Measurements from ENCODE around the gene C1RL. TPM values are rescaled to one million over a fixed set of nuclear protein-coding genes. Genes with fewer than 3 reads are reported as not detected.

C1RL gene
- total and polyA plus RNA-seq, 4 experiments from 2014 or later: 4.9 to 33.6 (median 20.1) TPM

DNA sequence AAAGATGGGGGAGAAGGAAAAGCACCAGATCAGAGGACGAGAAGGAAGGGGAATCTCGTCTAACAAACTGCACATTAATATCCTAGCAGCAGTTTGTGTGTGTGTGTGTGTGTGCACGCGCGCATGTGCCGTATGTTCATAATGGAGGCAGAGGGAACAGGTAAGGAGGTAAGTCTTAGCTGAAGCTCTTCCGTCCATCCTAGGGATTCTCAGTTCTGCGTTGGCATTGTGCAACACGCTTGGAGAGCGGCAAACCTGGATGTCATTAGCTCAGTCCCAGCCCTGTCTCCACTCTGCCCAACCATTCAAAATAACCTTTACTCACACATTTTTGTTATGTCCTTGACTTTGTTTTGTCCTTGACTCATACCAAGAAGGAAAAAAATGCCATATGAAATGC, 15.1 kb downstream of the C1RL start:
- no peaks in the 10 kb centered on the region for H3K27me3 ChIP-seq (ENCODE audit: insufficient read depth, low read length)
- Mint-ChIP-seq H3K36me3 (peaks cover 4 to 9% of the 10 kb centered on the region in 2 donors), H3K9me3 (peaks cover 0 to 1% (median 0%) of the 10 kb centered on the region in 8 donors), H3K27me3 (no peaks in the 10 kb centered on the region), H3K4me1 (peaks cover 6 to 12% (median 8%) of the 10 kb centered on the region in 4 donors), H3K27ac (peak overlapping the region in 2 of 7 donors; percentile 61 to 65), H3K4me3 (no peak overlapping the region)
- DNase-seq: no peak
- peaks cover 15% of the 10 kb centered on the region for H3K4me1 ChIP-seq (ENCODE audit: insufficient read depth, low read length)
- intact Hi-C loops (cut with micrococcal nuclease): loop anchor here (5.0 kb wide), 1 partner anchor 77 kb away; the partner anchor contains the start of gene LPCAT3
- no peak overlapping the region for H3K27ac ChIP-seq (ENCODE audit: low read depth, low read length)
- H3K9me3 ChIP-seq (ENCODE audit: control insufficient read depth in 1 of 2, low read length in 2 of 2): no peaks in the 10 kb centered on the region
- H3K4me3 ChIP-seq (ENCODE audit: low read length in 2 of 2): no peak overlapping the region
- ChIA-PET POLR2A (ENCODE audit: partially characterized antibody) (interaction anchor here (0.8 to 2.3 kb wide), 5 partner anchors 9 to 221 kb away, joined by 3 to 7 read pairs (median 3); partner anchors contain the start of genes C12orf57, RNU7-1 and SPSB2), CTCF (ENCODE audit: partially characterized antibody) (interaction anchor here (1.0 to 2.7 kb wide), 8 partner anchors 14 to 225 kb away, joined by 3 to 26 read pairs (median 8); partner anchors contain the start of genes C1RL and TPI1)
- H3K36me3 ChIP-seq (ENCODE audit: insufficient read depth, low read length): no peaks in the 10 kb centered on the region

DNA sequence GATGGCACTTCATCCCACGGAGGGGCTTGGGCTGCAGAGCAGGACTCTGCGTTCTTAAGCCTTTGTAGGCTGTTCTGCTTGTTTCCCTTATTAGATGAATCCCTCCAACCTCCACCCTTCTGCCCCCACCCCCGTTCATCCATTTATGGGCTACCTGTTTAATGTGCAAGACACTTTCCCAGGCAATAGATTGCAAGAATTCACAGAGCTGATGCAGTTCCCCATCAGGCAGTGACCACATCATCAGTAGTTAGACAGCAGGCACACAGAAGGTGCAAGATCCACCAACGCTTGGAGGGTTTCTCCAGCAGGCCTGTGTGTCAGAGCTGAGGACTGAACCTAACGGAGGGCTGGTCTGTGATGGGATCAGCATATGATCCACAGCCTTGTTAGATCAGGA, 15.5 kb downstream of the C1RL start:
- no peaks in the 10 kb centered on the region for H3K27me3 Mint-ChIP-seq
- Histone ChIP-seq H3K9me3 (ENCODE audit: control insufficient read depth in 1 of 2, low read length in 2 of 2) (no peaks in the 10 kb centered on the region), H3K36me3 (ENCODE audit: insufficient read depth, low read length) (no peaks in the 10 kb centered on the region), H3K4me3 (ENCODE audit: low read length in 2 of 2) (no peak overlapping the region), H3K27ac (ENCODE audit: low read depth, low read length) (no peak overlapping the region), H3K4me1 (ENCODE audit: insufficient read depth, low read length) (peaks cover 15% of the 10 kb centered on the region), H3K27me3 (ENCODE audit: insufficient read depth, low read length) (no peaks in the 10 kb centered on the region)
- H3K9me3 Mint-ChIP-seq: peaks cover 0 to 1% (median 0%) of the 10 kb centered on the region in 8 donors
- H3K4me1 Mint-ChIP-seq: peaks cover 6 to 12% (median 8%) of the 10 kb centered on the region in 4 donors
- H3K36me3 Mint-ChIP-seq: peaks cover 3 to 6% of the 10 kb centered on the region in 2 donors
- CTCF ChIA-PET (ENCODE audit: partially characterized antibody): interaction anchor here (1.0 to 2.7 kb wide), 9 partner anchors 12 to 224 kb away, joined by 3 to 26 read pairs (median 6); partner anchors contain the start of genes C1RL and TPI1
- POLR2A ChIA-PET (ENCODE audit: partially characterized antibody): interaction anchor here (0.8 to 2.3 kb wide), 5 partner anchors 9 to 220 kb away, joined by 3 to 7 read pairs (median 3); partner anchors contain the start of genes C12orf57, RNU7-1 and SPSB2
- peak overlapping the region in 1 of 7 donors; percentile 65 for H3K27ac Mint-ChIP-seq
- intact Hi-C loops (cut with micrococcal nuclease): loop anchor here (5.0 kb wide), 1 partner anchor 76 kb away; the partner anchor contains the start of gene LPCAT3
- no peak overlapping the region for H3K4me3 Mint-ChIP-seq
- no peak for DNase-seq

DNA sequence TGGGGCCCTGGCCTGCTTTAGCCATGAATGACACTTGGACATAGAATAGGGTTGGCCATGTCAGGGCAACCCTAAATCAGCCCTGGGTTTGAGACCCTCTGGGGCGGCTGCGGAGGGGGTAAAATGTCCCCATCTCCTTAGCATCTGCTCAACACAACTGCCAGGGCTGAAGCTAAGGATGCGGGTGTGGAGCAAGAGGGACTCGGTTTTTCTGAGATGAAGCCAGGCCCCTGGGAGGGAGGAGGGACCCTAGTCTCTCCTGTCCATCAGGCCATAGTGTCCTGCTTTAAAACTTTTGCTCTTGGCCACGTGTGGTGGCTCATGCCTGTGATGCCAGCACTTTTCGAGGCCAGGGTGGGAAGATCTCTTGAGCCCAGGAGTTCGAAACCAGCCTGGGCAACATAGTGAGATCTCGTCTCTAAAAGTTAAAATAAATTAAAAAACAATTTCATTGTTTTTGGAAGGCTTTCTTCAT, 16.0 kb downstream of the C1RL start:
- intact Hi-C loops (cut with micrococcal nuclease): loop anchor here (1.0 to 5.0 kb wide), 4 partner anchors 76 to 224 kb away; partner anchors contain the start of genes C12orf57 and LPCAT3
- Histone ChIP-seq H3K27me3 (ENCODE audit: insufficient read depth, low read length) (no peaks in the 10 kb centered on the region), H3K9me3 (ENCODE audit: control insufficient read depth in 1 of 2, low read length in 2 of 2) (no peaks in the 10 kb centered on the region), H3K4me3 (ENCODE audit: low read length in 2 of 2) (no peak overlapping the region), H3K36me3 (ENCODE audit: insufficient read depth, low read length) (no peaks in the 10 kb centered on the region), H3K4me1 (ENCODE audit: insufficient read depth, low read length) (peaks cover 15% of the 10 kb centered on the region), H3K27ac (ENCODE audit: low read depth, low read length) (no peak overlapping the region)
- Mint-ChIP-seq H3K27me3 (no peaks in the 10 kb centered on the region), H3K27ac (peak overlapping the region in 1 of 7 donors; percentile 57), H3K36me3 (peaks cover 0 to 3% of the 10 kb centered on the region in 2 donors), H3K4me3 (peak overlapping the region in 2 of 8 donors; percentile 38 to 43), H3K9me3 (peaks cover 0 to 1% (median 0%) of the 10 kb centered on the region in 8 donors), H3K4me1 (peaks cover 6 to 12% (median 8%) of the 10 kb centered on the region in 4 donors)
- POLR2A ChIA-PET (ENCODE audit: partially characterized antibody): interaction anchor here (1.0 to 2.3 kb wide), 3 partner anchors 15 to 220 kb away, joined by 3 to 7 read pairs (median 6); partner anchors contain the start of genes C12orf57, RNU7-1 and SPSB2
- DNase-seq: no peak
- CTCF ChIA-PET (ENCODE audit: partially characterized antibody): interaction anchor here (0.8 to 2.7 kb wide), 12 partner anchors 10 to 224 kb away, joined by 3 to 26 read pairs (median 3); partner anchors contain the start of genes C1RL, RNU7-1 and TPI1

DNA sequence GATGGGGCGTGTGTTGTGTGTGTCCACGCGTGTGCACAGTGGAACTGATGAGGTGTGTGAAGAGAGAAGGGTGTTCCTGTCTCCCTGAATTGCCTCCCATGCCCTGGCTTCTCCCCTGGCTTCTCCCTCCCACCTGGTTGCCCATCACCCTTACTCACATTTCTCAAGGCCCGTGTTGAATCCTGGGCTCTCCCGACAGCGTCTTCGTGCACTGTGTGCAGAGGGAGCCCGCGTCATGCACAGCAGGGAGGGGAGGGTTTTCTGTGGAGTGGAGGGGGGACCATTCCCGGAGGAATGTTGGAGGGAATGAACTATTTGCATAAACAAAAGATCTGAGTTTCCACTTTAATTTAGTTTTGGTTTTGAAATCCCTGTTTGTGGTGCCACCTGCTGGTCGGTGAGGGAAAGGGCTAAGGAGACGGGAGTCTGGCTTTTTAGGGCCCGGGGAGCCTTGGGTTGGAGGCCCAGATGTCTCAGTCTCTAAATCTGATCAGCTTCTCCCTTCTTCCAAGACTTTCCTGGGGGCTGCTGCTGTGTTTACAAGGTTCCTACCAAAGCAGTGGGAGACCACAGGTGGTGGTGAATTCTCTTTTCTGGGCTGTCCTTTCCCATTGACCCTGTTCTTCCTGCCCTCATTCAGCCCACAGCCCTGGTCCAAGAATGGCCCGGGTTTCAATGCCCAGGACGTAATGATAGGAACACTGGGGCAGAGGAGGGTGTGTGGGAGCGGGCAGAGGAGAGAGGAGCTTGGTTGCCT, 16.6 kb downstream of the C1RL start, which contains the start of gene C1R:
C1R (minus strand) TSS at position 217 of the 757 bp plus-strand sequence; CDS start at position 160, 57 bp downstream.
- CTCF ChIA-PET (ENCODE audit: partially characterized antibody): interaction anchor here (0.8 to 2.7 kb wide), 12 partner anchors 10 to 223 kb away, joined by 3 to 26 read pairs (median 3); partner anchors contain the start of genes C1RL, RNU7-1 and TPI1
- no peaks in the 10 kb centered on the region for H3K36me3 ChIP-seq (ENCODE audit: insufficient read depth, low read length)
- peak within 1 kb of the TSS in 5 of 7 donors; percentile 57 to 89 (median 84) for H3K27ac Mint-ChIP-seq
- intact Hi-C loops (cut with micrococcal nuclease): loop anchor here (1.0 to 5.0 kb wide), 4 partner anchors 75 to 223 kb away; partner anchors contain the start of genes C12orf57 and LPCAT3
- H3K27me3 ChIP-seq (ENCODE audit: insufficient read depth, low read length): no peaks in the 10 kb centered on the region
- H3K4me3 Mint-ChIP-seq: peak within 1 kb of the TSS; percentile 70 to 90 (median 86)
- H3K4me1 Mint-ChIP-seq: peaks cover 6 to 12% (median 8%) of the 10 kb centered on the region in 4 donors
- no peaks in the 10 kb centered on the region for H3K27me3 Mint-ChIP-seq
- H3K4me1 ChIP-seq (ENCODE audit: insufficient read depth, low read length): peaks cover 15% of the 10 kb centered on the region
- peaks cover 0 to 3% of the 10 kb centered on the region in 2 donors for H3K36me3 Mint-ChIP-seq
- peak within 1 kb of the TSS in 1 of 2 donors; percentile 56 for H3K4me3 ChIP-seq (ENCODE audit: low read length in 2 of 2)
- H3K27ac ChIP-seq (ENCODE audit: low read depth, low read length): peak within 1 kb of the TSS; percentile 44
- peaks cover 0 to 1% (median 0%) of the 10 kb centered on the region in 8 donors for H3K9me3 Mint-ChIP-seq
- no peaks in the 10 kb centered on the region for H3K9me3 ChIP-seq (ENCODE audit: control insufficient read depth in 1 of 2, low read length in 2 of 2)
- peak; percentile 60 to 71 (median 63) for DNase-seq
- POLR2A ChIA-PET (ENCODE audit: partially characterized antibody): interaction anchor here (1.0 to 2.3 kb wide), 3 partner anchors 16 to 219 kb away, joined by 3 to 7 read pairs (median 6); partner anchors contain the start of genes C12orf57, RNU7-1 and SPSB2

DNA sequence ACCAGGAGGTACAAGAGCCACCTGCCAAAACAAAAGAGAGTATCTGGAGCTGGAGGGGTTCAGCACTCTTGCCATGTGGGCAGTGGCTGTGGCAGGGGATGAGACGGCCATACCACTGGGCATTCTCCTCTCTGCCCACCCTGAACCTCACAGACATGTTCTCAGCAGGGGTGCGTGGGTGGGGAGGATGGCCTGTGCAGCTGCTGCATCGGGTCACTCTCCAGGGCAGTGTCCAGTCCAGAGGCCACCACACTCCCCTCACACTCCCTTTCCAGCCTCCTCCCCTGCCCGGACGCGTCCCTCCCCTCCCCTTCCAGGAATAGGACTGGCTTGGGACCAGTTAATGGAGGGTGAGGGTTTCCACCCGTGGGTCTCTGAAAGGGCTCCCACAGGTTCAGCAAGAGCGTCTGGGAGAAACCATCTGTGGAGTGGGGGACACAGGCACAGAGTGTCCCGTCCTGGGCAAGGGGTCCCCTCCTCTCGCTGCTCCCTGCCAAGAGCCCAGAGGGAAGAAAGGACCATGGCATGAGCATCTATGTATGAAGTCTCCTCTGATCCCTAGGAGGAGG, 17.3 kb downstream of the C1RL start:
- no peaks in the 10 kb centered on the region for H3K36me3 ChIP-seq (ENCODE audit: insufficient read depth, low read length)
- Mint-ChIP-seq H3K27ac (peak overlapping the region in 4 of 7 donors; percentile 57 to 89 (median 86)), H3K4me3 (peak overlapping the region; percentile 70 to 90 (median 86)), H3K9me3 (peaks cover 0 to 1% (median 0%) of the 10 kb centered on the region in 8 donors), H3K27me3 (no peaks in the 10 kb centered on the region), H3K36me3 (peaks cover 0 to 3% of the 10 kb centered on the region in 2 donors), H3K4me1 (peaks cover 6 to 12% (median 8%) of the 10 kb centered on the region in 4 donors)
- intact Hi-C loops (cut with micrococcal nuclease): loop anchor here (1.0 to 5.0 kb wide), 4 partner anchors 74 to 222 kb away; partner anchors contain the start of genes C12orf57 and LPCAT3
- no peak for DNase-seq
- CTCF ChIA-PET (ENCODE audit: partially characterized antibody): interaction anchor here (0.9 to 5.3 kb wide), 13 partner anchors 11 to 168 kb away, joined by 3 to 29 read pairs (median 3); partner anchors contain the start of genes C12orf57, C1RL and RNU7-1
- POLR2A ChIA-PET (ENCODE audit: partially characterized antibody): interaction anchor here (1.2 to 2.3 kb wide), 2 partner anchors 16 to 224 kb away, joined by 3 to 6 read pairs; partner anchors contain the start of gene TPI1
- H3K4me3 ChIP-seq (ENCODE audit: low read length in 2 of 2): peak overlapping the region in 1 of 2 donors; percentile 56
- no peaks in the 10 kb centered on the region for H3K9me3 ChIP-seq (ENCODE audit: control insufficient read depth in 1 of 2, low read length in 2 of 2)
- H3K27me3 ChIP-seq (ENCODE audit: insufficient read depth, low read length): no peaks in the 10 kb centered on the region
- H3K27ac ChIP-seq (ENCODE audit: low read depth, low read length): peak overlapping the region; percentile 44
- H3K4me1 ChIP-seq (ENCODE audit: insufficient read depth, low read length): peaks cover 15% of the 10 kb centered on the region

DNA sequence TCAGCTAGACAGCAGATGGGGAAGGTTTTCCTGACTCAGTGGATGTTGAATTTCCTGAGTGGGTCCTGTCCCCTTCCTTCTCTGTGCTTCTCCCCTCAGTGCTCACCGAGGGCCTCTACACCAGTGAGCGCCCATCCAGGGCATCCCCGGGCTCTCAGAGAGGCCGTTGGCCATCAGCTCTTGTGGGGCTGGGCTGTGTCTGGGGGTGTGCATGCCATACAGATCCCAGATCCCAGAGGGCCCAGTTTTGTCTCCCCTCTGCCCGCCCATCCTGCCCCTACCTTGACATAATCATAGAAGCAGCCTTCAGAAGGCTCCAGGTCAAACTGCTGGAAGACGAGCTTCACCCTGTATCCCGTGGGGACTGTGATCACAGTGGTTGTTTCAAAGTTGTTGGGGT, 17.8 kb downstream of the C1RL start:
- Histone ChIP-seq H3K27ac (ENCODE audit: low read depth, low read length) (no peak overlapping the region), H3K9me3 (ENCODE audit: control insufficient read depth in 1 of 2, low read length in 2 of 2) (no peaks in the 10 kb centered on the region), H3K4me1 (ENCODE audit: insufficient read depth, low read length) (peaks cover 15% of the 10 kb centered on the region), H3K36me3 (ENCODE audit: insufficient read depth, low read length) (no peaks in the 10 kb centered on the region), H3K4me3 (ENCODE audit: low read length in 2 of 2) (no peak overlapping the region), H3K27me3 (ENCODE audit: insufficient read depth, low read length) (no peaks in the 10 kb centered on the region)
- peak overlapping the region in 2 of 8 donors; percentile 17 to 21 for H3K4me3 Mint-ChIP-seq
- peaks cover 0 to 1% (median 0%) of the 10 kb centered on the region in 8 donors for H3K9me3 Mint-ChIP-seq
- H3K27ac Mint-ChIP-seq: peak overlapping the region in 1 of 7 donors; percentile 81
- ChIA-PET POLR2A (ENCODE audit: partially characterized antibody) (interaction anchor here (1.2 kb wide), 1 partner anchor 224 kb away, joined by 3 read pairs; the partner anchor contains the start of gene TPI1), CTCF (ENCODE audit: partially characterized antibody) (interaction anchor here (0.9 to 5.3 kb wide), 10 partner anchors 11 to 167 kb away, joined by 3 to 29 read pairs (median 3); partner anchors contain the start of genes C12orf57, C1RL and RNU7-1)
- intact Hi-C loops (cut with micrococcal nuclease): loop anchor here (5.0 kb wide), 1 partner anchor 74 kb away; the partner anchor contains the start of gene LPCAT3
- DNase-seq: no peak
- H3K36me3 Mint-ChIP-seq: peaks cover 0 to 3% of the 10 kb centered on the region in 2 donors
- no peaks in the 10 kb centered on the region for H3K27me3 Mint-ChIP-seq
- peaks cover 6 to 12% (median 8%) of the 10 kb centered on the region in 4 donors for H3K4me1 Mint-ChIP-seq

Measured in CD4-positive, alpha-beta memory T cell (primary cell).